Small intestine (tissue), 7 donors: ENCODE results near the gene SLIT3. TPM values are rescaled to one million over a fixed set of nuclear protein-coding genes. Genes with fewer than 3 reads are reported as not detected.

Experiments used
- DNase-seq, 2 donors: peaks; one replicate each; pipeline versions ENCODE4 v3.0.0 to v3.0.0-alpha.2; 2013
- FAIRE-seq: peaks from 2 replicates; lab custom pipeline; 2012; peaks lifted over from hg19 to GRCh38; lab: Jason Lieb, UNC
- H3K27ac ChIP-seq, 3 donors: one replicate each; pipeline ENCODE4 v1.5.1; 2013; ENCODE audit warnings: low read length in 2 of 3, mild to moderate bottlenecking in 2 of 3, control low read depth in 1 of 3, inconsistent platforms in 1 of 3, low read depth in 1 of 3, moderate library complexity in 1 of 3
- H3K27me3 ChIP-seq, 3 donors: one replicate each; pipeline ENCODE4 v1.6.1; 2013; ENCODE audit warnings: low read length in 3 of 3, inconsistent platforms in 1 of 3; ENCODE audit not compliant: control insufficient read depth in 3 of 3, insufficient read depth in 3 of 3
- H3K36me3 ChIP-seq, 3 donors: one replicate each; pipeline ENCODE4 v1.6.1; 2013; ENCODE audit warnings: low read length in 3 of 3, inconsistent platforms in 1 of 3, low read depth in 1 of 3, mild to moderate bottlenecking in 1 of 3, moderate library complexity in 1 of 3; ENCODE audit not compliant: control insufficient read depth in 3 of 3, insufficient read depth in 2 of 3
- H3K4me1 ChIP-seq, 3 donors: one replicate each; pipeline ENCODE4 v1.6.1; 2013; ENCODE audit warnings: low read length in 2 of 3, inconsistent platforms in 1 of 3, low read depth in 1 of 3, mild to moderate bottlenecking in 1 of 3, moderate library complexity in 1 of 3; ENCODE audit not compliant: control insufficient read depth in 3 of 3, insufficient read depth in 2 of 3
- H3K4me3 ChIP-seq, 3 donors: one replicate each; pipeline ENCODE4 v1.5.1; 2013; ENCODE audit warnings: low read length in 3 of 3, control low read depth in 1 of 3, inconsistent platforms in 1 of 3, low read depth in 1 of 3, mild to moderate bottlenecking in 1 of 3, moderate library complexity in 1 of 3
- H3K9me3 ChIP-seq, 2 donors: one replicate each; pipeline ENCODE4 v1.6.1; 2013; ENCODE audit warnings: low read depth in 1 of 2, low read length in 1 of 2; ENCODE audit not compliant: control insufficient read depth in 2 of 2, insufficient read depth in 1 of 2
- WGBS, 3 donors: extraction: QIAGEN DNeasy Blood & Tissue Kit; methylation state at CpG; one replicate each; pipeline ENCODE4 v1.1.7; 2013; 5-methylcytosine and 5-hydroxymethylcytosine counted together
- polyA plus RNA-seq, 4 donors: library from polyadenylated mRNA; stranded (reverse) in 3 of 4; unstranded in 1 of 4; fragments of 200-250 nt in 3 of 4; fragments of 120-200 nt in 1 of 4; gene quantifications; one replicate each; pipeline versions ENCODE4 v1.2.1 to v1.2.3, GENCODE V29; 2013
- donor health status: healthy with polysubstance abuse.
- donor health status: control.
- donor health status: control.
- donor health status: Bipolar disorder and iron deficiency.
- donor health status: healthy.

The SLIT3 gene
- polyA plus RNA-seq, 4 donors: 0.27 to 5.5 (median 5.3) TPM; not detected in 1

GRCh38 chr5:168670881-168671575 is 629.9 kb downstream of the SLIT3 start:
- Histone ChIP-seq H3K4me1 (peaks cover 0 to 15% (median 0%) of the 10 kb centered on the region in 3 donors), H3K27me3 (no peaks in the 10 kb centered on the region), H3K4me3 (no peak overlapping the region), H3K27ac (no peak overlapping the region), H3K9me3 (no peaks in the 10 kb centered on the region), H3K36me3 (peaks cover 0 to 4% (median 0%) of the 10 kb centered on the region in 3 donors)
- FAIRE-seq (no peak), DNase-seq (no peak)
- 80 to 88% (median 86%) methylated on average over 22 of the region's 22 CpGs for WGBS, 3 donors

- no peak for DNase-seq
- no peak for FAIRE-seq
- Histone ChIP-seq H3K27ac (no peak overlapping the region), H3K27me3 (no peaks in the 10 kb centered on the region), H3K36me3 (peaks cover 0 to 4% (median 0%) of the 10 kb centered on the region in 3 donors), H3K4me1 (peaks cover 0 to 15% (median 0%) of the 10 kb centered on the region in 3 donors), H3K9me3 (no peaks in the 10 kb centered on the region), H3K4me3 (no peak overlapping the region)
- 91 to 92% (median 91%) methylated on average over 6 of the region's 6 CpGs for WGBS, 3 donors
Observed at GRCh38 chr5:168669668-168670378, 631.1 kb downstream of the SLIT3 start.

GRCh38 chr5:168669156-168669555 is 631.8 kb downstream of the SLIT3 start:
- Histone ChIP-seq H3K27me3 (no peaks in the 10 kb centered on the region), H3K27ac (no peak overlapping the region), H3K9me3 (no peaks in the 10 kb centered on the region), H3K4me1 (peaks cover 0 to 15% (median 0%) of the 10 kb centered on the region in 3 donors), H3K36me3 (peaks cover 0 to 4% (median 0%) of the 10 kb centered on the region in 3 donors), H3K4me3 (no peak overlapping the region)
- 86 to 92% (median 88%) methylated on average over 4 of the region's 4 CpGs for WGBS, 3 donors
- no peak for DNase-seq
- FAIRE-seq: no peak

GRCh38 chr5:168668078-168668477 is 632.9 kb downstream of the SLIT3 start:
- Histone ChIP-seq H3K4me3 (no peak overlapping the region), H3K27ac (no peak overlapping the region), H3K9me3 (no peaks in the 10 kb centered on the region), H3K27me3 (no peaks in the 10 kb centered on the region), H3K4me1 (peaks cover 0 to 15% (median 0%) of the 10 kb centered on the region in 3 donors), H3K36me3 (peaks cover 0 to 4% (median 0%) of the 10 kb centered on the region in 3 donors)
- WGBS, 3 donors: 97 to 100% (median 100%) methylated on average over 1 of the region's 1 CpG
- DNase-seq (no peak), FAIRE-seq (no peak)

GRCh38 chr5:168667301-168667840 is 633.6 kb downstream of the SLIT3 start:
- no peak overlapping the region for H3K4me3 ChIP-seq
- H3K4me1 ChIP-seq: peaks cover 0 to 15% (median 0%) of the 10 kb centered on the region in 3 donors
- no peaks in the 10 kb centered on the region for H3K9me3 ChIP-seq
- peak; percentile 70 to 81 for DNase-seq
- no peaks in the 10 kb centered on the region for H3K27me3 ChIP-seq
- H3K27ac ChIP-seq: peak overlapping the region in 1 of 3 donors; percentile 18
- FAIRE-seq: no peak
- WGBS, 3 donors: 22 to 64% (median 40%) methylated on average over 4 of the region's 4 CpGs
- H3K36me3 ChIP-seq: peaks cover 0 to 4% (median 0%) of the 10 kb centered on the region in 3 donors

GRCh38 chr5:168666356-168666755 is 634.6 kb downstream of the SLIT3 start:
- 91 to 98% (median 91%) methylated on average over 17 of the region's 17 CpGs for WGBS, 3 donors
- Histone ChIP-seq H3K27me3 (no peaks in the 10 kb centered on the region), H3K4me3 (no peak overlapping the region), H3K4me1 (peaks cover 0 to 15% (median 0%) of the 10 kb centered on the region in 3 donors), H3K9me3 (no peaks in the 10 kb centered on the region), H3K27ac (no peak overlapping the region), H3K36me3 (peaks cover 0 to 4% (median 0%) of the 10 kb centered on the region in 3 donors)
- FAIRE-seq (no peak), DNase-seq (no peak)

- 56 to 67% (median 62%) methylated on average over 1 of the region's 1 CpG for WGBS, 3 donors
- Histone ChIP-seq H3K9me3 (no peaks in the 10 kb centered on the region), H3K4me3 (no peak overlapping the region), H3K27me3 (no peaks in the 10 kb centered on the region), H3K27ac (no peak overlapping the region), H3K4me1 (peaks cover 4 to 35% (median 7%) of the 10 kb centered on the region in 3 donors), H3K36me3 (peaks cover 0 to 2% (median 0%) of the 10 kb centered on the region in 3 donors)
- DNase-seq (no peak), FAIRE-seq (no peak)
Observed at GRCh38 chr5:168663276-168664004, 637.5 kb downstream of the SLIT3 start.
